GM18526 (cell line): ENCODE results near the gene ROBO1.

Experiments used
- POLR2A ChIP-seq: IDR thresholded peaks from 3 replicates; pipeline ENCODE4 v1.6.1; 2011; ENCODE audit not compliant: insufficient read length; ENCODE audit errors: extremely low read depth

ROBO1 gene

GRCh38 chr3:79606414-79606813 is 161.4 kb downstream of the ROBO1 start:
- TF ChIP-seq POLR2A: no peak

- no peak for TF ChIP-seq POLR2A
These were observed 163.1 kb downstream of the ROBO1 start for GRCh38 chr3:79604681-79605080.

GRCh38 chr3:79602385-79602784 is 165.4 kb downstream of the ROBO1 start:
- no peak for TF ChIP-seq POLR2A

- no peak for TF ChIP-seq POLR2A
These were observed 169.2 kb downstream of the ROBO1 start for GRCh38 chr3:79598594-79598993.

GRCh38 chr3:79597709-79598108 is 170.1 kb downstream of the ROBO1 start:
- no peak for TF ChIP-seq POLR2A

GRCh38 chr3:79587150-79587549 is 180.6 kb downstream of the ROBO1 start:
- TF ChIP-seq POLR2A: no peak

- no peak for TF ChIP-seq POLR2A
These were observed 181.6 kb downstream of the ROBO1 start for GRCh38 chr3:79586232-79586631.

GRCh38 chr3:79572930-79573329 is 194.9 kb downstream of the ROBO1 start:
- no peak for TF ChIP-seq POLR2A

GRCh38 chr3:79568938-79569337 is 198.9 kb downstream of the ROBO1 start:
- TF ChIP-seq POLR2A: no peak

GRCh38 chr3:79564192-79564591 is 203.6 kb downstream of the ROBO1 start:
- no peak for TF ChIP-seq POLR2A

GRCh38 chr3:79560698-79561097 is 207.1 kb downstream of the ROBO1 start:
- no peak for TF ChIP-seq POLR2A

- no peak for TF ChIP-seq POLR2A
These were observed 208.9 kb downstream of the ROBO1 start for GRCh38 chr3:79558943-79559342.

GRCh38 chr3:79555655-79556054 is 212.1 kb downstream of the ROBO1 start:
- TF ChIP-seq POLR2A: no peak

- no peak for TF ChIP-seq POLR2A
These were observed 215.8 kb downstream of the ROBO1 start for GRCh38 chr3:79551997-79552396.

GRCh38 chr3:79551321-79551892 is 216.4 kb downstream of the ROBO1 start:
- TF ChIP-seq POLR2A: no peak

- TF ChIP-seq POLR2A: no peak
These were observed 224.4 kb downstream of the ROBO1 start for GRCh38 chr3:79543218-79543982.

GRCh38 chr3:79534727-79535126 is 233.1 kb downstream of the ROBO1 start:
- no peak for TF ChIP-seq POLR2A
